GM21515 (cell line): ENCODE results near the gene ABL1.
"Not testable (repeated sequence)": the region's sequence is repeated elsewhere in the genome, so short reads cannot be mapped to it uniquely, and the experiment has no call there.

Experiments
- ATAC-seq: cut with Tn5 transposase; IDR thresholded peaks from one replicate; pipeline ENCODE4 v1.9.1; 2021; ENCODE audit not compliant: unreplicated experiment

The ABL1 gene

GRCh38 chr9:130834371-130835336, at the start of gene ABL1:
TSS of gene ABL1 (plus strand) at chr9:130835254. CDS start at chr9:130835447, 193 bp downstream.
- ATAC-seq, result peak; percentile 47

- ATAC-seq, result no peak
Observed at GRCh38 chr9:130785940-130786508, 49.0 kb upstream of the ABL1 start.

- no peak for ATAC-seq
Observed at GRCh38 chr9:130786526-130786925, 48.5 kb upstream of the ABL1 start.

- no peak for ATAC-seq
Observed at GRCh38 chr9:130789747-130790672, 45.0 kb upstream of the ABL1 start.

DNA sequence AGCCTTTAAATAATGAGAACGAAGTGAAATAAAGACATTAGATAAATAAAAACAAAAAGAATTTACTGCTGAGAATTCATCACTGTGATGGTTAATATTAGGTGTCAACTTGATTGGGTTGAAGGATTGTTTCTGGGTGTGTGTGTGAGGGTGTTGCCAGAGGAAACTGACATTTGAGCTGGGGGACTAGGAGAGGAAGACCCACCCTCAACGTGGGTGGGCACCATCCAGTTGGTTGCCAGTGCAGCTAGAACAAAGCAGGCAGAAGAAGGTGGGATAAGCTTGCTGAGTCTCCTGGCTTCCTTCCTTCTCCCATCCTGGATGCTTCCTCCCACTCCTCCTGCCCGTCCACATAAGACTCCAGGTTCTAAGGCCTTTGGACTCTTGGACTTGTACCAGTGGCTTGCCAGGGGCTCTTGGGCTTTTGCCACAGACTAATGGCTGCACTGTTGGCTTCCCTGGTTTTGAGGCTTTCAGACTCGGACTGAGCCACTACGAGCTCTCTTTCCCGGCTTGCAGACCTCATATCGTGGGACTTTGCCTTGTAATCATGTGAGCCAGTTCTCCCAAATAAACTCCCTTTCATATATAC, 43.7 kb upstream of the ABL1 start:
- no peak for ATAC-seq

DNA sequence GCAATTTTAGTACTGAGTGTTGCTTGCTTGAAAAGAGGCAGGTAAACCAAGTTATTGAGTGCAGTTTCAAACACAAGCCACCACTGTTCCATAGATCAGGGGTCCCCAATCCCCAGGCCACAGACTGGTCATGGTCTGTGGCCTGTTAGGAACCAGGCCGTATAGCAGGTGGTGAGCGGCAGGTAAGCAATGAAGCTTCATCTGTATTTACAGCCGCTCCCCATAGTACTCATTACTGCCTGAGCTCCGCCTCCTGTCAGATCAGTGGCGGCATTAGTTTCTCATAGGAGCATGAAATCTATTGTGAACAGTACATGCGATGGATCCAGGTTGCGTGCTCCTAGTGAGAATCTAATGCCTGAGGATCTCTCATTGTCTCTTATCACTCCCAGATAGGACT, 41.5 kb upstream of the ABL1 start:
- no peak for ATAC-seq

- ATAC-seq, result not testable (repeated sequence)
Observed at GRCh38 chr9:130794021-130794420, 41.0 kb upstream of the ABL1 start.

DNA sequence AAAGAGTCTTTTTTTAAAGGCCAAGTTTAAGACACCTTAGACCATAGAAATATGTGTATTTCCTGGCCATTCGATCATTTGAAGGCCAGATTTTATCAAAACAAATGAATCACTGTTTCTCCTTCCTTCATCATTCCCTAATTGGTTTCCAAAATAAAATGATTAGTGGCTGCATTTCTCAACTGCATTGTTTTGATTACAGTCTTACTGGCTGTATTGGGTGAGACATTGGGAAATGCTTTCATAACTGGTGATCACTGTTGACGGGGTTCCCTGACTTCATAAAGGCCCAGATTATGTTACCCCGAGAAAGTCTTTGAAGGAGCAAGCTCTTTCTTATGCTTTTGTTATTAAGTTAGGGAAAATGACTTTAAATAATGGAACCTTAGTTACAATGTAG, 40.6 kb upstream of the ABL1 start:
- ATAC-seq, result not testable (repeated sequence)

- no peak for ATAC-seq
Observed at GRCh38 chr9:130794923-130795495, 40.0 kb upstream of the ABL1 start.

DNA sequence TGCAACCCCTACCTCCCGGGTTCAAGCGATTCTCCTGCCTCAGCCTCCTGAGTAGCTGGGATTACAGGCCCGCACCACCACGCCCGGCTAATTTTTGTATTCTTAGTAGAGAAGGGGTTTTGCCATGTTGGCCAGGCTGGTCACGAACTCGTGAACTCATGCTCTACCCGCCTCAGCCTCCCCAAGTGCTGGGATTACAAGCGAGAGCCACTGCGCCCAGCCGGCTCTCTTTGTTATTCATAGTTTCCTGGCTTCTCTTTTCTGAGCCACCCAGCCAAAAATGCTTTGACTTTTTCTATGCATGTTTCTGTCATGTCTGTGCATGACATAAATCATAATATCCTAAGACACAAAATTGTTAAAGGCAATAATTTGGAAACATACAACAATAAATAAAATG, 31.9 kb upstream of the ABL1 start:
- ATAC-seq, result not testable (repeated sequence)

DNA sequence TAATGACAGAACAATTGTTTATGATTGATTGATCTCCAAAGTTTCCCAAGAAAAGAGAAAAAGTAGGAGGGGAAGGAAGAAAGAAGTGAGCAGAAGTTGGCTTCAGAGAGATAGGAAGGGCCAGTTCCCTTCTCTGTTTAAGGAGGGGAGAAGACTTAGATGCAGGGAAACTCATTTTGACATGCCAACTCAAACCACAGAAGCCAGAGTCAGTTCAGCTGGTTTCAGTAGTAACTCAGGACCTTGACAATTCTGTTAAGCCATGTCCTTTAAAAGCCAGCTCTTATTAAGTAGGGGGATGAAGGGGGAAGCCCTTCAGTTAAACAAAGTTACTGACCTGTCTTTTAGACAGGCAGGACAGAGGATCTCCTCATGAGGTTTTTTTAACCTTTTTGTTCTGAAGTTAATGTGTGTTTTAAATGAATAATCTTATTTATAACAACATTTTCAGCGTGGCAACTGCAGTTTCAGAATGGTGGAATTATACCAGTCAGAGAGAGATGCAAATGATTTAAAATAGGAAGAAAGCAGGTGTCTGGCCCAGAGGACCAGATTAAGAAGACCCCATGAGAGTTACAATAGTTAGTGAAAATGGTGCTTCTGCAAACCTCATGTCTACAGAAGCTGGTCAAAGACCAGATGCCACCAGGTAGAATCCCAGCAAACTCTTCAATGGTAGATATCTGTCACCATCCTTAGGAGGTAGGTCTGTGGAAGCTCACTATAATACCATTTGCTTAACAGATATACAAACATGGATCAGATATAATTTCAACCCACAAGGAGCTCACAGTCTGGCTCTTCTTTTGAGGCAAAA, 29.3 kb upstream of the ABL1 start:
- no peak for ATAC-seq

DNA sequence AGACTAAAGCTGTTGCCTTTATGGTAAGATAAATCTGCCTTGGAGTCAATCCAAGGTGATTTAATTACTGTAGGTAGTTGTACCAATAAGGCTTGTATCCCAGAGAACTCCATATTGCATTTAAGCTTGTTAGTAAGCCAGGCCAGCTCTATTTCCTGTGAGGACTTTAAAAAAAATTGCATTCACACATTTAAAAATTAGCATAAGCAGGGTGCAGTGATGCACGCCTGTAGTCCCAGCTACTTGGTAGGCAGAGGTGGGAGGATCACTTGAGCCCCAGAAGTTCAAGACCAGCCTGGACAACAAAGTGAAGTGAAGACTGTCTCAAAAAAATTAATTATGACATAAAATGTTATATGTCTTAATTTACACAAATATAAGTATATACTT, 28.7 kb upstream of the ABL1 start:
- ATAC-seq, result no peak

- no peak for ATAC-seq
Observed at GRCh38 chr9:130810609-130811136, 24.4 kb upstream of the ABL1 start.

- ATAC-seq, result no peak
Observed at GRCh38 chr9:130815242-130815808, 19.7 kb upstream of the ABL1 start.

- no peak for ATAC-seq
Observed at GRCh38 chr9:130817914-130818313, 17.1 kb upstream of the ABL1 start.

- ATAC-seq, result no peak
Observed at GRCh38 chr9:130820135-130820738, 14.8 kb upstream of the ABL1 start.

- no peak for ATAC-seq
Observed at GRCh38 chr9:130823435-130823834, 11.6 kb upstream of the ABL1 start.

DNA sequence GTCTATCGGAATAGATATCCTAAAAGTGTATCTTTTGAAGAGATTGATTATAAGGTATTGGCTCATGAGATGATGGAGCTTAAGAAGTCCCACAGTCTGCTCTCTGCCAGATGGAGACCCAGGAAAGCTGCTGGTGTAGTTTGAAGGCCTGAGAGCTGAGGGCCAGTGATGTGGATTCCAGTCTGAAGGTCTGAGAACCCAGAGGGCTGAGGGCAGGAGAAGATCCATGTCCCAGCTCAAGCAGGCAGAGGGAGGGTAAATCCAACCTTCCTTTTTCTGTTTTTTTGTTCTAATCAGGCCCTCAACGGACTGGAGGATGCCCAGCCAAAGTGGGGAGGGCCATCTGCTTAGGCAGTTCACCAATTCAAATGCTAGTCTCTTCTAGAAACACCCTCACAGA, 11.0 kb upstream of the ABL1 start:
- ATAC-seq, result no peak
